HG02798 (cell line): Measurements from ENCODE around the gene TMEM95.

Source experiments
- ATAC-seq: cut with Tn5 transposase; IDR thresholded peaks from one replicate; pipeline ENCODE4 v1.9.1; 2021; ENCODE audit warnings: mild to moderate bottlenecking; ENCODE audit not compliant: unreplicated experiment, poor library complexity

TMEM95 gene

DNA sequence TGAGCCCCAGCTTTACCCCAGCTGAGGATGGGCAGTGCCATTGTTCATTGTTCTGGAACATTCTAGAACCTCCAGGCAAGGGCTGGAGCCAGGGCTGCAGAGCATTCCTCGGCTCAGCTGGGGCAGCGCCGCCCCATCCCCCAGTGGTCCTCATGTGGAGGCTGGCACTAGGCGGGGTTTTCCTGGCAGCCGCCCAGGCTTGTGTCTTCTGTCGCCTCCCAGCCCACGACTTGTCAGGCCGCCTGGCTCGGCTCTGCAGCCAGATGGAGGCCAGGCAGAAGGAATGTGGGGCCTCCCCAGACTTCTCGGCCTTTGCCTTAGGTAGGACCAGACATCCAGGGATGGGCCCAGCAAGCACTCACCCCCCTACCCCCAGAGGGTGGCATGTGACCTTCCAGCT lies at the start of gene TMEM95:
TMEM95 (plus strand) TSS at position 104 of the 400 bp plus-strand sequence; CDS start at position 153, 49 bp downstream.
- ATAC-seq, result no peak

DNA sequence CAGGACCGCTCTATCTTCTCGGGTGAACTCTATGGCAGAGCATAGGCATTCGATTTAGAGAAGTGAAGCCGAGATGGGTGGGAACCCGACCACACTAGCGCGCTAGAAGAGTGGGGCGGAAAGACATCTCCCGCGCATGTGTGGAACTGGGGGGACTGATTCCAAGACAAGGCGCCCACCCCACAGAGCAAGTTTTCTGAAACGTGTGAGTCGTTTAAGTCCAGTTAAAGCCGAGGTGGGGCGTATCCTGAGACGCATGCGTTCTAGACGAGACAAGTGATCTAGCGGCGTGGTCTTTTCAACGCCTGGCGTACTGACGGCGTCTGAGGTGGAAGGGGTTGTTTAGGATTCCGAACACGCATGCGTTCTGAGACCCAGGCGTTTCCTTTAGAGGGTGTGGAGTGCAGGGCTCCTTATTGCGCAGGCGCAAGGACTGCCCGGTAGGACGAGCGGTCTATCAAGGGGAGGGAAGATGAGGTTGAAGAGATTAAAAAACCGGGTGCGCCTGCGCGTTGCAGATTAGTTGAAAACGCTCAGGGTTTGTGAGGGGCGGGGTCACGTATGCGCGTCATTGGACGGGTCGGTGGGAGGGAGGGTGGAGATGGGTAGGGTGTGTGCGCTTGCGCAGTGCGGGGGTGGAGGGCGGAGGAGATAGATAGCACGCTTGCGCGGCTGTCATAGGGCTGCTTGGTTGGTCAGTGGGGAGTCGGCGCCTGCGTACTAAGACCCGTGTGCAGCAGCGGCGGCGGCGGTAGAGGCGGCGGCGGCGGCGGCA lies 47.9 kb upstream of the TMEM95 start, which contains the start of gene EIF5A:
EIF5A (plus strand) TSS at position 718 of the 775 bp plus-strand sequence. CDS start 2,008 bp downstream, outside the sequence.
- ATAC-seq, result peak; percentile 79

- peak; percentile 4 for ATAC-seq
Measured at GRCh38 chr17:7307686-7308624, 47.0 kb upstream of the TMEM95 start.

- peak; percentile 23 for ATAC-seq
Measured at GRCh38 chr17:7308625-7309433, 46.1 kb upstream of the TMEM95 start.

DNA sequence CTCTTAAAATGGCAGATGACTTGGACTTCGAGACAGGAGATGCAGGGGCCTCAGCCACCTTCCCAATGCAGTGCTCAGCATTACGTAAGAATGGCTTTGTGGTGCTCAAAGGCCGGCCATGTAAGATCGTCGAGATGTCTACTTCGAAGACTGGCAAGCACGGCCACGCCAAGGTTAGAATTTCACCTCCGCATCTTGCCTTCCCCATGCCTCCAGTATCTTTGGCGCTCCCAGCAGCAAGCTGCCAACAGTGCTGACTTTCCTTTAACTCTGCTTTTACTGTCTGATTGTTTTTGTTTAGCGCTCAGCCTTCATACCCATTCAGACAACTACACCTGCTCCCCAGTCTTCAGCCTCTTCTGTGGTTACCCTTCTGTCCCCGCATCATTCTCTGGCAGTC lies 45.3 kb upstream of the TMEM95 start:
- no peak for ATAC-seq

DNA sequence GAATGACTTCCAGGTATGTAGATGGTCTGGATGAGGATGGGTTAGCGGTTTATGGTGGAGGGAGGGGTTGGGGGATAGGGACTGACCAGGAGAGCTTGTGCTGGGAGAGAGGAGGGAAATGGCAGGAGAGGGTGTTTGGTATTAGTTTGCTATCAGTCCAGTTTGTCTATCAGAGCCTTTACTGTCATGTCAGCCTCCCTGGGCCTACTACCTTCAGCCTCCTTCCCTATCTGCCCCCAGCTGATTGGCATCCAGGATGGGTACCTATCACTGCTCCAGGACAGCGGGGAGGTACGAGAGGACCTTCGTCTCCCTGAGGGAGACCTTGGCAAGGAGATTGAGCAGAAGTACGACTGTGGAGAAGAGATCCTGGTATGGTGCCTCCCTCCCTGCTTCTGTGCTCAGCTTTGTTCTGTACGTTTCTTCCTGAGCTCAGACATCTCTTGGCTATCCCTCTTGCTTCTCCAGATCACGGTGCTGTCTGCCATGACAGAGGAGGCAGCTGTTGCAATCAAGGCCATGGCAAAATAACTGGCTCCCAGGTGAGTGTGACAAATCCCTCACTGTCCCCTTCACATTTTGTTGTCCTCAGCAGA lies 43.7 kb upstream of the TMEM95 start:
- ATAC-seq, result no peak

DNA sequence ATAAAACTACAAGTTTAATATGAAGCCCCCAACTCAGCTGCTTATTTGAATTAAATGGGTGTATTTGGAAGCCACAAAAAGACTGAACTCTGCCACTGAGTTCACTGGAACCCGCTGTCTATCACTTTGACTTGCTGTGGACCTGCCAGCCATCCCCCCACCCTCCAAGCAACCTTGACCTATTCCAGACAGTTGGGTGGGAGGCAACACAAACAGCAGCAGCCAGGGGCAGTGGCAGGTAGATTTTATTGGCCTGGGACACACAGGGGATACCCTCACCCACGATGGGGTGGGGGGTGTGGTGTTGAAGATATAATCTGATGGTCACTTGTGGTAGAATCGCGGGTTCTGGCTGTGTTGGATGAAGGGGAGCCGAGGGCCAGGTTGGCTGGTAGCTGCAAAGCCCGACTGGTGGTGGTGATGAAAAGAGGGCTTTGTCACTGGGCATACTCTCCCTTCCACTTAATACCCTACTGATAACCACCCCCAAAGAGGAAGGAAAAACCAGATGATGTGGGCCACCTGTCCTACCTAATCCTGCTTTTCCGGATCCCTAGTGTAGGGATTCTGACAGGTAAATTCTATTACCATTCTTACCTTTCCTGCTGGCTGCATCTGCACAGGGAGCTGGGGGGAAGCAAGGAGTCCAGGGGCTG lies 42.4 kb upstream of the TMEM95 start:
- no peak for ATAC-seq

DNA sequence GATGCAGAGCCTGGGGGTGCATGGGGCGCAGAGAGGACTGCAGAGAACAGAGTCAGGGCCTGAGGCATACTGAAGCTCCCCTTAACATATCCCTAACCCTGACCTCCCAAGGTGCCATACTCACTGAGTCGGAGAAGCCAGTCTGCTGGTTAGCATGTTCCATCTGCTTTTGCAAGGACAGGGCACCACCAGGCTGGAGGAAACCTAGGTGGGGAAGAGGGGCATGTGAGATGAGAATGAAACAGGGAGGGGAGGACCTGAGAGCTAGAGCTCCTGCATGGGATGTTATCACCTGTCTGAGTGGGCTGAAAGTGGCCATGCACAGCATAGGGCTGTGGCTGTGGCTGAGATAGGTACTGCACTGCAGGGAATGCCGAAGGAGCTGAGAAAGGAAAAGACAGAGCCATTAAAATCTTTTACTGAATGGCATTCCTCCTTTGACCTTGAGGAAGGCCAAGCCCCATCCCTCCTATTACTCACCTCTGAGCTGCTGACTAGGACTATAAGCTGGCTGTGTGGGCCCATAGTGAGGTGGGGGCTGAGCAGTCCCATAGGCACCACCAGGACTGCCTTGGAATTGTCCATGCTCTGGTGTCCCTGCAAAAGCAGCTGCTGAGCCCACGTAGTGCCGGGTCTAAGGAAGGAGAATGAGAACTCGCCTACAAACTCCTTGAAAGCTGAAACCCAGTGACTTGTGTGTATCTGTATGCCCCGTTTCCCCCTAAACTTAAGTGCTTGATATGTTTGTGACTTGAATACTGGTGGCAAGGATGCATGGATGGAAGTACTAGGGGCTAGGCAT lies 41.7 kb upstream of the TMEM95 start:
- ATAC-seq, result no peak

- no peak for ATAC-seq
Measured at GRCh38 chr17:7313890-7314718, 40.9 kb upstream of the TMEM95 start.

DNA sequence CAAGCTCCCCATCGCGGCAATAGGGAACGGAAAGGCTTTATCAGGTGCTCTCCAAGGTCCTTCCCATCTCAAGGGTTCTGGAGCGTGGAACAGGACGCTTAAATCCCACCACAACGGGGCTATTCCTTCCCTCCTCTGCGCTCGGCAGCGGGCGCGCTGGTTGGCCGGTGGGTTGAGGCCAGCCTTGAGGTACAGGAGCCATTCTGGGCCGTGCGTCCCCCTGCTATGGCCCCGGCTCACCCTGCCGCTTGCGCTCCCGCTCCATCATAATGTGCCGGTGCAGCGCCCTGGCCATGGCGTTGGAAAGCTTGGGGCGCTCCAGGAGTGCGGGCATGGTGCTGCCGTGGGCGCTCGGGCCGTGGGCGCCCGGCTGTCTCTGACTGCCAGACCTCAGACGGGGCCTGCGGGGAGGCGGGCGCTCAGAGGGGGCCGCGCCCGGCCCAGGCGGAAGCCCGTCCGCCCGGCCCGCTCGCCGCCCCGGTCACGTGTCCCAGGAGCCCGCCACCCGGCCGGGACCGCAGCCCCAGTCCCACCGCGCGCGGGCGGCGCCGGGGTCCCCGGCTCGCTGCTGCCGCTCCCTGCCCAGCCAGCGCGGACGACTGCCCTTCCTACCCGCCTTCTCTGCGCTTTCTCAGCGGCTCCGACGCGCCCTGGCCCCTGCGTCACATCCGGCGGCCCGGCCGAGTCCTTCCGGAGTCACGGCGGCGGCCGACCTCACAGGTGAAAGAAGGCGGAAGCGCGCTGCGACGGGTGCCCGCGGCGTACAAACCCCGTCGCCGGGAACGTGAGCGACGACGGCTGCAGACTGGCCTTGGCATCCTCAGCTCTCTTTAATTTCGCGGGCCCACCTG lies 40.0 kb upstream of the TMEM95 start, which contains the start of gene GPS2:
GPS2 (minus strand) TSS at position 642 of the 851 bp plus-strand sequence; CDS start at position 334, 308 bp downstream.
- peak; percentile 82 for ATAC-seq

- ATAC-seq, result no peak
Measured at GRCh38 chr17:7315570-7316235, 39.3 kb upstream of the TMEM95 start.

DNA sequence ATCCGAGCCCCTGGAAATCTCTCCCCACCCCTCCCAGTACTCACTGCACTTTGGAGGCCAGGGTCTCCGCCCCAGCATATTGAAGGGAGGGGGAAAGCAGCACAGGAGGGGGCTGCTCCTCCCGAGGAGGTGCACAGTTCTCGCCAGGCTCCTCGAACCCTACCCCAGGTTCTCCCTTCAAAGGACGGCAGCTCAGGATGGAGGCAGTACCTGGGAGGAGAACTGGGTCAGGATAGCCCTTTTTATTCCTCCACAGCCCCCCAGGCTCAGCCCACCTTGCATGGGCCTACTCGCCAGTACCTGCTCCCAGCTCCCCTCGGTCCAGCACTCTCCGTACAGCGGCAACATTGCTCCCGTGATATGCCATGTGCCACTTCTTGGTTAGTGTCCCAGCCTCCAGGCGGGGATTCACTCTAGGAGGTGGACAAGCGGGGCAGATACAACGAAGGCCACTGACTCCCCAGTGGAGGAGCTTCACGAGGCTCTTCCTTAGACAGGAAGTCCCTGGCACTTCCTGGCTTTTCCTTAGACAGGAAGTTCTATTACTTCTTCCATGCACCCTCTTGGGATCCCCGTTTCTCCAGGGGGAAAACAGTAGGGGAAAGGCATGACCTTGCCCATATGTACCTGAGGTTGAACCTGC lies 37.7 kb upstream of the TMEM95 start:
- no peak for ATAC-seq

DNA sequence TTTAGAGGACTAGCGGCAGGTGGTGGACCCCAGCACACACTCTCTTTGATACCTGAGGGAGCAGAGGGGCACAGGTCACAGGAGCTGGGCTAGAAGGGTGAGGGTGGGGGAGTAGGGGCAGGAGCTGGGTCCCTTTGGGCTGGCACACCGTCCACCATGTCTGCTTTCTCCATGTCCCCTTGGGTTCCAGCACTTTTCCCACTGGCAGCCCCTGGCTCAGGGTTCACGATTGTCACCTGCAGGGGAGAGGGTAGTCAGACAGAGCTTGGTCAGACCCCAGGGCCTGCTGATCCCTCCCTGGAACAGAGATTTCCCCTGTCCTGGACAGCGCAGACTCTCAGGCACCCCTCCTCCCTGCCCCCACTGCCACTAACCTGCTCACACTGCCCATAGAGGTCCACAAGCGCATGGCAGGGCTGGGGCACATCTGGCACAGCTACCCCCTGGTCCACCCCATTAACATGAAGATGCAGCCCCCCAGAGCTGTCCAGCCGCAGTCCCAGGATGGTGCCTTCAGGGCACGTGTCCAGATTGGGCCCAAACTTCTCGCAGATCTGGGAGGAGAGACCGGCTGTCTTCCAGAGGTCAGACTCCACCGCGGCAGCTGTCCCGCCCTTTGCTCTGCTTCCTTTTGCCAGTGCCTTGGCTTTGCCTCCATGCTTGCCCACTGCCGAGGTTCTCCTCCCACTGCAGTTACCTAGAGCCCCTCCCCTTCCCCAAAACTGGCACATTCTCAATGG lies 36.7 kb upstream of the TMEM95 start:
- ATAC-seq, result no peak

GRCh38 chr17:7321466-7321865 lies 33.5 kb upstream of the TMEM95 start:
- no peak for ATAC-seq
